NT2/D1 (cell line): ENCODE data around the gene OR7D2.

Source experiments
- SUZ12 ChIP-seq: IDR thresholded peaks from 2 replicates; pipeline ENCODE4 v1.6.1; 2011; ENCODE audit not compliant: insufficient read length, insufficient read depth; ENCODE audit errors: extremely low read depth
- YY1 ChIP-seq: IDR thresholded peaks from 2 replicates; pipeline ENCODE4 v1.6.1; 2011; ENCODE audit not compliant: insufficient read length, insufficient read depth
- ZNF274 ChIP-seq: IDR thresholded peaks from 2 replicates; pipeline ENCODE4 v1.6.1; 2011; ENCODE audit warnings: mild to moderate bottlenecking, low read depth, low read length

- TF ChIP-seq ZNF274 (no peak), YY1 (no peak), SUZ12 (no peak)
Measured at GRCh38 chr19:9139609-9140158, 39.1 kb upstream of the OR7D2 start.
